GM13976 (cell line): Measurements from ENCODE around the gene RASAL1.

Source experiments
- DNase-seq: peaks from one replicate; pipeline ENCODE4 v3.0.0; 2012; ENCODE audit warnings: low spot score
- CTCF ChIP-seq: IDR thresholded peaks from 2 replicates; pipeline ENCODE4 v1.5.1; 2012; ENCODE audit warnings: borderline replicate concordance, mild to moderate bottlenecking; ENCODE audit not compliant: insufficient read depth; ENCODE audit errors: extremely low read depth, missing control alignments, control extremely low read depth
- in situ Hi-C: fragments of 300-500 bp; cut with MboI; formaldehyde crosslinking; loops from one replicate; pipeline ENCODE4 v1.12.0; 2022; ENCODE audit warnings: low sequenced_read_pairs, mixed read lengths, inconsistent platforms; ENCODE audit not compliant: unreplicated experiment

Gene RASAL1

GRCh38 chr12:113088037-113088436, 47.5 kb downstream of the RASAL1 start:
- no peak for DNase-seq
- TF ChIP-seq CTCF = no peak
- in situ Hi-C loops = no loop called here

- TF ChIP-seq CTCF = no peak
- in situ Hi-C loops = no loop called here
- no peak for DNase-seq
Observed at GRCh38 chr12:113087193-113087592, 48.4 kb downstream of the RASAL1 start.

- DNase-seq = no peak
- no peak for TF ChIP-seq CTCF
- in situ Hi-C loops = no loop called here
Observed at GRCh38 chr12:113086249-113087164, 49.1 kb downstream of the RASAL1 start.

- no peak for DNase-seq
- in situ Hi-C loops = no loop called here
- no peak for TF ChIP-seq CTCF
Observed at GRCh38 chr12:113083863-113084435, 51.6 kb downstream of the RASAL1 start.

- TF ChIP-seq CTCF = no peak
- in situ Hi-C loops = no loop called here
- DNase-seq = no peak
Observed at GRCh38 chr12:113082486-113083148, 52.9 kb downstream of the RASAL1 start.

- in situ Hi-C loops = no loop called here
- no peak for TF ChIP-seq CTCF
- no peak for DNase-seq
Observed at GRCh38 chr12:113081873-113082272, 53.7 kb downstream of the RASAL1 start.
